ENCODE measurements around the gene BST2.

Gene BST2

DNA sequence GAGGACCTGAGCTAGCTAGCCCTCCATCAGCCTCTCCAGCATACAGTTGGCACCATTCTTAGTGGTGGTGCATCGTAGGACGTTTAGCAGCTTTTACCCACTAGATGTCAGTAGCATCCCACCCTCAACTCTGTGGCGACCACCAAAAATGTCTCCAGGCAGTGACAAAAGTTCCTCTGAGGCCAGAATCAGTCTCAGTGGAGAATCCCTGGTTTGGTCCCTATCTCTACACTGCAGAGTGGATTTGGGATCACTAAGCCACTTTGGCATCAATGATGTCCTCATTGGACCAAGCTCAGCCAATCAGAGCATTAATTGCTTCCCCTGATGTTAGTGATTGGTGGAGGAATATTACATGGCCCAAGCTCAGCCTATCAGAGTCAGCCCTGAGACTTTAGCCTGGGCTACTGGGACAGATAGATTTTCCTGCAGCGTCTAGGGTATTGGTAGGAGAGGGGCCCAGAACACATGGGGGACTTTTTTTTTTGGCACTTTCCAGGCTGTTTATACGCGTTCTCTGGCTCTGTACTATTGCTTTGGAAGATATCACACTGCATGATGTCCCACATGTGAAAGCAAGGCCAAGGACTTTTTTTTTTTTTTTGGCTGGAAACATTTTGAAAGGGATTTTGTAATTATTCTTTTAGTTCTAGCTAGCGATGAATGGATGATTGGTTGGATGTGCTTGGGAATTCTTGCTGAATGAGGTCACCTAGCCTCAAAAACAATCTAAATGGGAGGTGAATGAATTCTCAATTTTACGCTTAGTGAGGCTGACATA is 36.0 kb upstream of the BST2 start:
- Histone ChIP-seq H3K27ac (no peak overlapping the region), H3K4me3 (no peak overlapping the region), H3K4me2 (no peak overlapping the region), H3K36me3 (peaks cover 0 to 17% (median 3%) of the 10 kb centered on the region in 11 experiments; a peak in 17 of 22 replicates), H3K4me1 (peaks cover 0 to 2% (median 0%) of the 10 kb centered on the region in 10 experiments; a peak in 1 of 20 replicates), H3K9me3 (replicated peaks in 1 of 11) (peaks cover 0 to 8% (median 5%) of the 10 kb centered on the region in 11 experiments; a peak in 10 of 22 replicates), H4K20me1 (no peaks in the 10 kb centered on the region), H3K9ac (no peak overlapping the region), H3K27me3 (no peaks in the 10 kb centered on the region)
- no peak for TF ChIP-seq Cebpa-rat (IDR thresholded peaks at IDR 0.05)

DNA sequence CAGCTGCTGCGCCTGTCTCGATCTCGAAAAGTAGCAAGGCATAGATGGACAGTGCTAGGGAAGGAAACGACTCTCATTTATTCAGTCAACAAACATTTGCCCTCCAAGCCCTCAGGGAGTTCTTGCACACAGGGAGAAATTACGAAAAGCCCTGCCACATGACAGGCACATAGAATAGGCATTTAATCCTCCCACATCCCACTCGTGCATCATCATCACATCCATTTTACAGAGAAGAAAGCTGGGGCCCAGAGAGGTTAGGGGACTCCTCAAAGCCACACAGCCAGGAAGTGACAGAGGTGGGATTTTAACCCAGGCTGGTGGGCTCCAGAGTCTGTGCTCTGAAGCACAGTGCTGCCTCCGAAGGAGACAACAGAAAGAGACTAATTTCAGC is 31.4 kb upstream of the BST2 start:
- H3K4me3 ChIP-seq, result no peak overlapping the region
- no peak overlapping the region for H3K4me2 ChIP-seq
- H3K27ac ChIP-seq, result no peak overlapping the region
- H3K9ac ChIP-seq, result no peak overlapping the region
- no peaks in the 10 kb centered on the region for H4K20me1 ChIP-seq
- H3K36me3 ChIP-seq, result peaks cover 10 to 18% (median 16%) of the 10 kb centered on the region in 11 experiments; a peak in 19 of 22 replicates
- peaks cover 0 to 15% (median 6%) of the 10 kb centered on the region in 11 experiments; a peak in 10 of 22 replicates for H3K9me3 ChIP-seq (replicated peaks in 1 of 11)
- peaks cover 0 to 5% (median 3%) of the 10 kb centered on the region in 10 experiments; a peak in 8 of 20 replicates for H3K4me1 ChIP-seq
- H3K27me3 ChIP-seq, result no peaks in the 10 kb centered on the region
- TF ChIP-seq Cebpa-rat (IDR thresholded peaks at IDR 0.05), result no peak

DNA sequence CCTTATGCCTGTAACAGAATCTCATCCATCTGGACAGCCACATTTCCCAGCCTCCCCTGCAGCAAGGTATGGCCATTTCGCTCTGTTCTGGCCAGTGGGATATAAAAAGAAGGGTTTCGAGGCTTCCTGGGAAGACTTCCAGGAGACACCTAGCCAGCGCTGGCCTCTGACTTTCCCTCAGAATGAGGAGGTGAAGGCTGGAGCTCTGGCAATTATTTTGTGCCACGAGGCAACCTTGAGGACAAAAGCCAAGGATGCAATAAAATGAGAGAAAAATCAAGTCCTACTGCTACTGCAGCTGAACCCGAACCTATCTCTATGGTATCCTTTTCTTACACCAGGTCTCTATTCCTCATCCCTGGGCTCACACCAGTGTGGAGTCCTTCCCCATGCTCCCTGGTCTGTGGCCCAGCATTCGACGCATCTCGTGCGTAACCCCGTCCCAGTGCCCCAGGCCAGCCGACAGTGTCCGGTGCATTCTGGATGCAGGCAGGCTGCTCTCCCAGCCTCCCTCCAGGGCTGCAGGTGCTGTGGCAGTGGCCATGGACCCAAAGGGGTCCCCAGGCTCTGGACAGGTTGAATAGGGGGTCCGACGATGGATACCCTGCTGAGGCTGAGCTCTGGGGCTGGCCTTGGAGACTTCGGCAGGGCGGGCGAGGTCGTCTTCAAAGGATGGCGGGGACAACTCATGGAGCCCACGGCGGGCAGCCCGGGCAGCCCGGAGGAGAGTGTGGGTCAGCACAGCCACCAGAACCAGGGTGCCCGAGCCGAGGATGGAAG is 30.9 kb upstream of the BST2 start:
- H3K27ac ChIP-seq, result no peak overlapping the region
- H4K20me1 ChIP-seq, result no peaks in the 10 kb centered on the region
- H3K4me1 ChIP-seq, result peaks cover 0 to 10% (median 7%) of the 10 kb centered on the region in 10 experiments; a peak in 8 of 20 replicates
- peaks cover 10 to 18% (median 16%) of the 10 kb centered on the region in 11 experiments; a peak in 19 of 22 replicates for H3K36me3 ChIP-seq
- no peak overlapping the region for H3K9ac ChIP-seq
- no peak for TF ChIP-seq Cebpa-rat (IDR thresholded peaks at IDR 0.05)
- no peak overlapping the region for H3K4me2 ChIP-seq
- peaks cover 0 to 10% (median under 1%) of the 10 kb centered on the region in 11 experiments; a peak in 7 of 22 replicates for H3K9me3 ChIP-seq (replicated peaks in 1 of 11)
- H3K4me3 ChIP-seq, result no peak overlapping the region
- no peaks in the 10 kb centered on the region for H3K27me3 ChIP-seq

DNA sequence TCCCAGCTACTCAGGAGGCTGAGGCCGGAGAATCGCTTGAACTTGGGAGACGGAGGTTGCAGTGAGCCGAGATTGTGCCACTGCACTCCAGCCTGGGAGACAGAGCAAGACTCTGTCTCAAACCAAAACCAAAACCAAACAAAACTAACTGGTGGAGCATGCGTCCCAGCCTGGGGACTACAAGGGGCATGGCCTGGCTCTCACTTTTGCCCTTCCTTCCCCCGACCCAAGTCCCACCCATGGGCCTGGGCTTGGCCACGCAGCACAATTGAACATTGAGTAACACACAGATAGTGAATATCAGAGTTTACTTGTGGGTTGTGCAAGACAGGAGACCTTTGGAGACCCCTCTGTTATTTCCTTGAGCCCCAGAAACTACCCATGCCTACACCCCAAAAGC is 29.8 kb upstream of the BST2 start:
- Histone ChIP-seq H3K9me3 (replicated peaks in 1 of 11) (peaks cover 0 to 7% (median 0%) of the 10 kb centered on the region in 11 experiments; a peak in 3 of 22 replicates), H4K20me1 (no peaks in the 10 kb centered on the region), H3K36me3 (peaks cover 10 to 18% (median 16%) of the 10 kb centered on the region in 11 experiments; a peak in 19 of 22 replicates), H3K4me1 (peaks cover 0 to 11% (median 8%) of the 10 kb centered on the region in 10 experiments; a peak in 8 of 20 replicates), H3K4me2 (no peak overlapping the region), H3K9ac (no peak overlapping the region), H3K4me3 (no peak overlapping the region), H3K27me3 (no peaks in the 10 kb centered on the region), H3K27ac (no peak overlapping the region)
- no peak for TF ChIP-seq Cebpa-rat (IDR thresholded peaks at IDR 0.05)

DNA sequence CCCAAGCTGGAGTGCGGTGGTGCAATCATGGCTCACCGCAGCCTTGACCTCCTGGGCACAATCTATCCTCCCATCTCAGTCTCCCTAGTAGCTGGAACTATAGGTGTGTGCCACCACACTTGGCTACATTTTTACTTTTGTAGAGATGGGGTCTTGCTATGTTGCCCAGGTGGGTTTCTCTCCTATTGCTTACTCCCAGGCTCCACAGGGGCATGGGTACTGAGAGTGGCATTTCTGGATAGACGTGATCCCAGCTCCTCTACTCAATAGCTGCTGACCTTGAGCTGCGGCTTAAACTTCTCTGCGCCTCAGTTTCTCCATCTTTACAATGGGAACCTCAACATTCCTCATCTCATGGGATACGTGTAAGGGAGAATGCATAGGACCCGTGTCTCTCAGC is 26.0 kb upstream of the BST2 start:
- peaks cover 0 to 7% (median 0%) of the 10 kb centered on the region in 11 experiments; a peak in 3 of 22 replicates for H3K9me3 ChIP-seq (replicated peaks in 1 of 11)
- no peak for TF ChIP-seq Cebpa-rat (IDR thresholded peaks at IDR 0.05)
- peaks cover 0 to 29% (median 19%) of the 10 kb centered on the region in 10 experiments; a peak in 15 of 20 replicates for H3K4me1 ChIP-seq
- H3K4me3 ChIP-seq, result no peak overlapping the region
- H3K27me3 ChIP-seq, result no peaks in the 10 kb centered on the region
- H3K4me2 ChIP-seq, result peak overlapping the region in 5 of 11 experiments; percentile 2 to 33 (median 12); a peak in 2 of 22 replicates
- no peak overlapping the region for H3K9ac ChIP-seq
- no peak overlapping the region for H3K27ac ChIP-seq
- no peaks in the 10 kb centered on the region for H4K20me1 ChIP-seq
- peaks cover 8 to 14% (median 13%) of the 10 kb centered on the region in 11 experiments; a peak in 19 of 22 replicates for H3K36me3 ChIP-seq

DNA sequence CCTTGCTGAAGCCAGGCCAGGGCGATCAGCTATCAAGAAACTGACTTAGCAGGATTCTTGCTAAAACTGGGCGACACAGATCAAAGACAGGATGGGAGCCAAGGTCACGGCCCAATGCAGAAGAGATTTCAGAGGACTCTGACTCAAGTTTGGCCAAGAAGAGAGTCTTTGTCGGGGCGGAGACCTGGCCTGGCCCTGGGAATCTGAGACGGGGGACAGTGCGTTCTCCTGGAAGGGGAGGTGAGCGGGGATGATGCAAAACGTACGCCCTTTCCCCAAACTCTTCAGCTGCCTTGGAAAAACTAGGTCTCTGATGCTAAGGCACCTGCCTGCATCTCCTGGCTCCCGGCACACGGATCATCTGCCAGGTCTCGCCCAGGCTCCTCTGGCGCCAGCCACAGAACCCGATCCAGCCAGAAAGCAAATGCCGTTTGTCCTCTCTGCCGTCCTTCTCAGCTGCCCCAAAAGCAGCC is 24.2 kb upstream of the BST2 start:
- H3K9me3 ChIP-seq (replicated peaks in 1 of 11), result no peaks in the 10 kb centered on the region
- no peaks in the 10 kb centered on the region for H3K36me3 ChIP-seq
- H3K27ac ChIP-seq, result no peak overlapping the region

DNA sequence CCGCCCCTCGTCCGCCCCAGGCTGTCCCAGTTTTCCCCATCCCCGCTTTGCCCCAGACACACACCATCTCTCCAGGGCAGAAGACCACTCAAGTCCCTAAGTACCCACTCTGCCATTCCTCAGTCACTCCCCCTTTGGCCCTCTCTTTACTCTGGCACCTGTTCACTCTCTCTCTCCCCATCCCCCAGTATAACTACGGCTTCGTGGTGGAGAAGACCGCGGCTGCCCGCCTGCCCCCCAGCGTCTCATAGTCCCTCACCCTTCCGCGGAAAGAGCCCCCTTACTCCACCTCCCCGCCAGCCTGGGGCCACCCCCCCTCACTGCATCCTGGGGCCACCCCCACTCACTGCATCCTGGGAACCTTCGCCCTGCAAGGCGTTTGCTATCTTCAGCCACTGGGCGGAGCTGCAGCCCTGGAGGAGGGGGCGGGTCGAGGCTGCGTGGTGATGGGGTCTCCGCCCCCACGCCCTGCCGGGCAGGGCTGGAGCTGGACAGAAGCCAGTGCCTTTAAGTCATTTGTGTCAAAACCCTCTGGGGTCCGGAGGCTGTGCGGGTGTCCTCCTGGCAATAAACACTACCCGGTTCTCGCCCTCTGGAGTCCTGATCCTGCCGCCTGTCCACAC is 19.4 kb upstream of the BST2 start:
- Histone ChIP-seq H3K27me3 (no peaks in the 10 kb centered on the region), H3K36me3 (peaks cover 0 to 22% (median 15%) of the 10 kb centered on the region in 11 experiments; a peak in 17 of 22 replicates), H3K9me3 (replicated peaks in 1 of 11) (no peaks in the 10 kb centered on the region), H3K4me1 (peaks cover 12 to 47% (median 39%) of the 10 kb centered on the region in 10 experiments; a peak in 18 of 20 replicates), H3K4me2 (peak overlapping the region; percentile 12 to 67 (median 56); a peak in 21 of 22 replicates), H3K4me3 (no peak overlapping the region), H3K27ac (peak overlapping the region in 1 of 11 experiments; percentile 34; a peak in 1 of 22 replicates), H4K20me1 (no peaks in the 10 kb centered on the region), H3K9ac (peak overlapping the region in 5 of 11 experiments; percentile 9 to 35 (median 13); a peak in 3 of 22 replicates)
- TF ChIP-seq Cebpa-rat (IDR thresholded peaks at IDR 0.05), result no peak

More for the DNA sequence above, 24.2 kb upstream of the BST2 start:
- H3K9ac ChIP-seq, result peak overlapping the region in 2 of 11 experiments; percentile 3 to 27; a peak in 2 of 22 replicates
- H3K4me1 ChIP-seq, result peaks cover 1 to 36% (median 26%) of the 10 kb centered on the region in 10 experiments; a peak in 19 of 20 replicates
- no peaks in the 10 kb centered on the region for H4K20me1 ChIP-seq
- TF ChIP-seq Cebpa-rat (IDR thresholded peaks at IDR 0.05), result no peak
- no peak overlapping the region for H3K4me3 ChIP-seq
- peak overlapping the region in 9 of 11 experiments; percentile 1 to 45 (median 21); a peak in 10 of 22 replicates for H3K4me2 ChIP-seq
- H3K27me3 ChIP-seq, result no peaks in the 10 kb centered on the region

Measured in BLaER1 treated with 17β-estradiol and CSF1 and Interleukin-3, amounts not matched to agents 10 nM and 100 nM (cell line).